HG03175 (cell line): ENCODE results near the gene CAMKK2.
"Not testable (repeated sequence)": the region's sequence is repeated elsewhere in the genome, so short reads cannot be mapped to it uniquely, and the experiment has no call there.

ENCODE experiments used
- ATAC-seq: cut with Tn5 transposase; IDR thresholded peaks from one replicate; pipeline ENCODE4 v1.9.1; 2021; ENCODE audit warnings: mild to moderate bottlenecking, moderate library complexity; ENCODE audit not compliant: unreplicated experiment

CAMKK2 gene

DNA sequence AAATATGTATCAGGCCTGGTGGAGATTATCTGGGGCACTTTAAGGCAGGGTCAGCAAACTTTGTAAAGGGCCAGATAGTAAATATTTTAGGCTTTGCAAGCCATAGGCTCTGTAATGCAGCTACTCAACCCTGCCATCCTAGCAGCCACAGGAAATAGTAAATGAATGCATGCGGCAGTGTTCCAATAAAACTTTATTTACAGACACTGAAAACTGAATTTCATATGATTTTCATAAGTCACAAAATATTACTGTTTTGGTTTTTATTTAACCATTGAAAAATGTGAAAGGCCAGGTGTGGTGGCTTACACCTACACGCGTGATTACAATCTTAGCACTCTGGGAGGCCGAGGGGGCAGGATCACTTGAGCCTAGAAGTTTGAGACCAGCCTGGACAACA is 3.2 kb upstream of the CAMKK2 start:
- ATAC-seq = no peak

- ATAC-seq = not testable (repeated sequence)
Measured at GRCh38 chr12:121298411-121298810, 1.9 kb upstream of the CAMKK2 start.

- ATAC-seq = no peak
Measured at GRCh38 chr12:121297435-121297991, 1.0 kb upstream of the CAMKK2 start.

GRCh38 chr12:121295746-121296617 is 527 bp downstream of the CAMKK2 start:
- ATAC-seq = peak; percentile 9

DNA sequence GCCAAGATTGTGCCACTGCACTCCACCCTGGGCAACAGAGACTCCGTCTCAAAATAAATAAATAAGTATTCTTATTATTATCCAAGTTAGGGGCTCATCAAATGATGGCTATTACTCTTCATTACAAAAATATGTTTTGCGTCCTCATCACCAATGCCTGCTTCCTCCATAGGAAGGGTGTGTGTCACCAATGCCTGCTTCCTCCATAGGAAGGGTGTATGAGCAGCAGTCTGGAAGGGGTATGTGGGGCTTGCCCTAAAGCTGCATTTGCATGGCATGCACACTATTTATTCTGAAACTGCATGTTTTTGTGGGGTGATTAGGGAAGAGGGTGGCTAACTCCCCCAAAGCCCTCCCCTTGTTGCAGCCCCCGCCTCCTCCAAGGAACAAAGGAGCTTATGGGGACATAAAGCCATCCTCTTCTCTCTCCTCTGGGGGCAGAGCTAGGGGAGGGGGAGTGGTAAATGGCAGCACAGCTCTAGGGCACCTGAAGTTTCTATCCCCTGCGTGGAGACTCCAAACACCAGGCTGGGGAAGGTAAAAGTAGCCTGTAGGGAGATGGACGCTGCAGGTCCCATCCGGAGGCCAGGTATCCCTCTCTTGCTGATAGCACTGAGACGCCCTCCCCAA is 1.3 kb downstream of the CAMKK2 start:
- no peak for ATAC-seq

DNA sequence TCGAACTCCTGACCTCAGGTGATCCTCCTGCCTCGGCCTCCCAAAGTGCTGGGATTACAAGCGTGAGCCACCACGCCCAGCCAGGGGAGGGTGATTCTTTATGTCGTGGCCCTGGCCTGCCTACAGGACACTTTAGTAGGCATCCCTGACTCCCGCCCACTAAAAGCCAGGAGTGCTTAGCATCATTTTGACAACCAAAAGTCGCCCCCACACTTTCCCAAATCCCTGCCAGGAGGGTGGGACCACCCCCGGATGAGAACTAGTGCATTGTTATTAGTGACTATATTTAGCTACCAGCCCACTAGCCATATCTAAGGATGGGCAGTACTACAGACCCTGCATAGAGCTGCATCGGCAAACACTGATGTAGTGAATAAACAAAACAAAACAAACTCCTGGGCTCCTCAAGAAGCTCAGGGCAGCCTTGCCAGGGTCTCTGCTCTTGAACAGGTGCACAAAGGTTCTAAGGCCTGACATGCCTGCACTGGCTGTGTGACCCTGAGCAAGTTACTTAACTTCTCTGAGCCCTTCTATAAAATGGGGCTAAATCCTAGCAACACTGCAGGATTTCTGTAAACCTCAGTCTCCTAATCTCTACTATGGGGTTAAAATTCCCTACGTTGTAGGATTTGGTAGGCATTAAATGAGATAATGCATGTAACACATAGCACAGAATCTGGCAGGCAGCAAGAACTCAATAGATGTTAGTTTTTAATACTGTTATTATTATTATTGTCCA is 2.2 kb downstream of the CAMKK2 start:
- no peak for ATAC-seq

- no peak for ATAC-seq
Measured at GRCh38 chr12:121293603-121294002, 2.9 kb downstream of the CAMKK2 start.

DNA sequence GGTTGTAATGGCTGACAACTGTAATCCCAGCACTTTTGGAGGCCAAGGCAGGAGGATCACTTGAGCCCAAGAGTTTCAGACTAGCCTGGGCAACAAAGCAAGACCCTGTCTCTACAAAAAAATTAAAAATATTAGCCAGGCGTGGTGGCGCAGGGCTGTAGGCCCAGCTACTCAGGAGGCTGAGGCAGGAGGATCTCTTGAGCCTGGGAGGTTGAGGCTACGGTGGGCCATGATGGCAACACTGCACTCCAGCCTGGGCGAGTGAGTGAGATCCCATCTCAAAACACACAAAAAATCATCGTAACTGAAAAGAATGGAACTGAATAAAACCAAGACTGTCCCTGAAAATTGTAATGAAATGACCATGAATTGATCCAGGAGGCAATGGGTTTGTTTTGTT is 6.1 kb downstream of the CAMKK2 start:
- no peak for ATAC-seq

GRCh38 chr12:121289962-121290361 is 6.5 kb downstream of the CAMKK2 start:
- ATAC-seq = no peak

DNA sequence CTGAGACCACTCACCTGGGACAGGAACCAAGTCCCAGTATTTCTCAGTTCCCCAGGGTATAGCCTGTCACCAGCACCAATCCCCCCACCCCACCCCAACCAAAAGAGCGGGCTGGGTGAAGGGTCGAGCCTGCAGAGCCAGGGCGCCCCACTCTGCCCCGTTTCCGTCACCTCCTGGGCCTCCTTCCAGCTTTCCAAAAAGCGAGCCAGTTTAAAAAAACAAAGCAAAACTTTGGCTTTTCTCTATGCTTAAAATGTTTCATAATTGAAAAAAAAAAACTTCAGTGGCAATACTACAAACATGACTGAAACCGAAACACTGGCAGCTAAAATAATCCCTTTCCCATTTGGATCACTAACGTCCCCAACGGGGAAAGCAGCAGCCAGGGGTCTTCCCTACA is 7.5 kb downstream of the CAMKK2 start:
- no peak for ATAC-seq

- ATAC-seq = no peak
Measured at GRCh38 chr12:121288158-121288845, 8.2 kb downstream of the CAMKK2 start.

GRCh38 chr12:121287267-121287954 is 9.1 kb downstream of the CAMKK2 start:
- no peak for ATAC-seq

DNA sequence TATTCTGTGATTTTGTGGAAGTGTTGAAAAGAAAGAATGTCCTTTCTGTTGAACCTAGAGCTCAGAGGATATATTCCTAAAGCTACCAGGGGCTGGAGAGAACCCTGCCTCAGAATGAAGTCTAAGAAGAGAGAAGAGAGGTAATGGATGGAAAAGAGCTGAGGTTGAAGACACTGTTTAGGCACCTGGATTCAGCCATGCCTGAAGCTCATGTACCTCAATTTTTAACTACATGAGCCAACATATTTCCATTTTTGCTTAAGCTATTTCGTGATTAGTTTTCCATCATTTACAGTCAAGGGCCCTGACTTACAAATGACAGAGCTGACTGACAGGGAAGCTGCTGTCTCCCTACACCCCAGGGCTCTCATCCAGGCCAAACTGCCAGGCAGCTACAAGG is 10.7 kb downstream of the CAMKK2 start:
- no peak for ATAC-seq

DNA sequence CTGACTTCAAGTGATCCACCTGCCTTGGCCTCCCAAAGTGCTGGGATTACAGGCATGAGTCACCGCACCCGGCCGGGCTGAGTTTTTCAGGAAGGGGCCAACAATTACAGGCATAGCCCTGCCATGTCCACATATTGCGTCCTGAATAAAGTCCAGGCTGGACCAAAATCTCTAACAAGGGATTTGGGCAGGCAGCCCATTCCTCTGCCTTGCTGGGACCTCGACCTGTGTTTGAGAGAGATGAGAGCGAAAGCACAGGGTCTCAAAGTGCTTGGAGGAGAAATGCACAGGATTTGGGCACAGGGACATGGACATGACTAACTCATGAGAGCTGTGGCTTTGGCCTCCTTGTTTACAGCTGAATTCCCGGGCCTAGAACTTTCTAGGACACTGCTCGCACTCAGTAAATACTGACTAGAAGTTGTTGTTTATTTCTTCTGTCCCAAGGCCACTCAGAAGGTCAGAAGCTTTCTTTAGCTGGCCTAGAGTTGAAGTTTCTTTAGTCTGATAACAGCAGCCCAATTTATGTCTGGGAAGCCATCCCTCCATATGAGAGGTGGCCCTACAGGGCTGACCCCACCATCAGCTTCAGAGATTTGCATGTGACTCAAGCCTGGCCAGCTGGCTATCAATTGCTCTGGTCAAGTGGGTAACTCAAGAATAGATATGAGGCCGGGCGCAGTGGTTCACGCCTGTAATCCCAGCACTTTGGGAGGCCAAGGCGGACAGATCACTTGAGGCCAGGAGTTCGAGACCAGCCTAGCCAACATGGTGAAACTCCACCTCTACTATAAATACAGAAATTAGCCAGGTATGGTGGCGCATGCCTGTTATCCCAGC is 11.7 kb downstream of the CAMKK2 start:
- no peak for ATAC-seq

GRCh38 chr12:121283841-121284240 is 12.7 kb downstream of the CAMKK2 start:
- ATAC-seq = no peak

- no peak for ATAC-seq
Measured at GRCh38 chr12:121283388-121283787, 13.1 kb downstream of the CAMKK2 start.

GRCh38 chr12:121282910-121283309 is 13.6 kb downstream of the CAMKK2 start:
- ATAC-seq = not testable (repeated sequence)

DNA sequence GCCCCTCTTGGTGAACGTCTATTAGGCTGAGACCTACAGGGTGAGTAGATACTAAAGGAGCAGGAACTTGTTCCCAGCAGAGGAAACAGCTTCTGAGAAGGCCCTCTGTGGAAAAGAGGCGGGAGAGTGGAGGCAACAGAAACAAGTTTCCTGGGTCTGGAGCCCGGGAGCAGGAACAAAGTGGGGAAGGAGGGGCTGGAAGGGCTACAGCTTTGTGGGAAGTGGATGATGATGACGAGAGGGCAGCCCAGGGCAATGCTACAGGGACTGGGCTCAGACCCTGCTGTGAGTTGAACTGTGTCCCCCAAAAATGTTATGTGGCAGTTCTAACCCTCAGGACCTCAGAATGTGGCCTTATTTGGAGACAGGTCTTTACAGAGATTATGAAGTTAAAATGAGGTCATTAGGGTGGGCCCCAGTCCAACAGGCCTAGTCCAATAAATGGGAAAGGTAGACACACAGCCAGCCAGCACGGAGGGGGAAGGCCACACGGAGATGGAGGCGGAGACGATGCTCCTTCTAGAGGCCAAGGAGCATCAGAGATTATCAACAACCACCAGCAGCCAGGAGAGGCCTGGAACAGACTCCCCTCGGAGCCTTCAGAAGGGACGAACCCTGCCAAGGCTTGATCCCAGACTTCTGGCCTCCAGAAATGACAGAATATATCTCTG is 14.3 kb downstream of the CAMKK2 start:
- no peak for ATAC-seq

DNA sequence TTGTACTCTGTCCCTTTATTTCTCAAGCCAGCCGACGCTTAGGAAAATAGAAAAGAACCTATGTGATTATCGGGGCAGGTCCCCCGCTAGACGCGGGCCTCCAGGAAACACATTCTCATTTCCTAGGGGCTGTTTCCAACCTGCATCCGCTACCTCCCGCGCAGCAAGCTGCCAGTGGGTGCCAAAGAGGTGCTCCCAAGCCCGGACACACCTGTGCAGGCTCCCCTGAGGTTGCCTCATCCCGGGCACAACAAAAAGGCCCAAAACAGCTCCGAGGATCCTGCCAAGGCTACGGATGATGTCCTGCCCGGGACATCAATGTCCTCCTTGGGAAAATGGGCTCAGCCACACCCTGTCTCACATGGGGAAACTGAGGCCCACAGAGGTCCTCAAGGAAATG is 15.4 kb downstream of the CAMKK2 start:
- not testable (repeated sequence) for ATAC-seq
